ENCODE measurements around the gene ANKRD13C.
"Not testable (repeated sequence)": the region's sequence is repeated elsewhere in the genome, so short reads cannot be mapped to it uniquely, and the experiment has no call there.

The ANKRD13C gene

GRCh38 chr1:70358921-70359564 lies 4.5 kb upstream of the ANKRD13C start:
- no peak for DNase-seq

- no peak for DNase-seq
Observed at GRCh38 chr1:70355920-70356319, 1.4 kb upstream of the ANKRD13C start.

GRCh38 chr1:70355111-70355407 lies 537 bp upstream of the ANKRD13C start:
- no peak for DNase-seq

DNA sequence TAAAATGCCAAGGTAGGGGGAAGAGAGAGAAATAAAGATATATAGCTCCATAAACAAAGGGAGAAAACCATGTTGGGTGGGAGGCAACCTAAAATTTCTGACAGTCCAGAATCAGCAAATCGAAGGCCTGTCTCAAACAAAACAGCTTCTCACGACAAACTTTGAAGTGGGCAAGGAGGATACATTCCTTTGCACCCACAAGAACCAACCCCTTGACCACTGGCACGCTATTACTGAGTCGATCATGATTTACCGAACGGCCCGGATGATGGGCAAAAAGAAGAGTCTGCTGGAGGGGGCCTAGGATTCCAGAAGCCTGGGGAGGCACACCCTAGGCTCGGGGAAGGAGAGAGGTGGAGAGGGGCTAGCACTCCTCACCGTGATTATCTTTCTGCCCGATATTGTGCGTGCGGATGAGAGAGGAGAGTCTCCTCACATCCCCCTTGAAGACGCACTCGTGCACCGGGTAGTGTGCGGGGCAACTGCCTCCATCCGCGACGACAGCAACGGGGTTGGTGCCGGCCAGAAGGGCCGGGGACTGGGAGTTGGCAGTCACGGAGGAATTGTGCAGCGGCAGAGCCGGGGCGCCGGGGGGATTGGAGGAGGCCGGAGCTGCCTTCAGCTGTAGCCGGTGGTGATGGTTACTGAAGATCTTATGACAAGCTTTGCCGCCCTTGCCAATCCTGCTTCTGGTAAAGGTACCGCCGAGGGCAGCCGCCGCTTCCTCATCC lies 756 bp downstream of the ANKRD13C start:
- no peak for DNase-seq

- DNase-seq: no peak
Observed at GRCh38 chr1:70353044-70353443, 1.5 kb downstream of the ANKRD13C start.

- not testable (repeated sequence) for DNase-seq
Observed at GRCh38 chr1:70349799-70350198, 4.7 kb downstream of the ANKRD13C start.

- no peak for DNase-seq
Observed at GRCh38 chr1:70348399-70349165, 5.9 kb downstream of the ANKRD13C start.

GRCh38 chr1:70339644-70340043 lies 14.9 kb downstream of the ANKRD13C start:
- not testable (repeated sequence) for DNase-seq

DNA sequence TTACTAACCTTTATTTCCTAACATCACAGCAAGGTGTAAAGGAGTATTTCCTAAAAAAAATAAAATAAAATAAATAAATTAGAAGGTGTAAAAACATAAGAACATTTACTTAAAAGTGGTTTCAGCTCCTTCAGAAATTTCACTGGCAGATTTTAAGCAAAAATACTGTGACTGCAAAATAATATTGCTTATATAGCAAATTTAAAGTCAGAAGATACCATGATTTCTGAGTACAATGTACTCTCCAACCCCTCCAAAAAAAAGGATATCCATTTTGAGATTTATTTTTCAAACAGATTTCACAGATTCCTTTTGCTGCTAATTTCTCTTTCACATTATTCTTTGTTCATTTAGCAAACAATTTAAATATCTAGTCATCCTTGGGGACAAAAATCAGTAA lies 18.5 kb downstream of the ANKRD13C start:
- DNase-seq: no peak

DNA sequence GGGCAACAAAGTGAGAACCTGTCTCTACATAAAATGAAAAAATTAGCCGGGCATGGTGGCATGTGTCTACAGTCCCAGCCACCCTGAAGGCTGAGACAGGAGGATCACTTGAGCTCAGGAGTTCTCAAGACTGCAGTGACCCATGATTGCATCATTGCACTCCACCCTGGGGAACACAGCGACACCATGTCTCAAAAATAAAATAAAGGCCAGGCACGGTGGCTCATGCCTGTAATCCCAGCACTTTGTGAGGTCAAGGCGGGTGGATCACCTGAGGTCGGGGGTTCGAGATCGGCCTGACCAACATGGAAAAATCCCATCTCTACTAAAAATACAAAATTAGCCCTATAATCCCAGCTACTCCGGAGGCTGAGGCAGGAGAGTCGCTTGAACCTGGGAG lies 20.1 kb downstream of the ANKRD13C start:
- no peak for DNase-seq

- no peak for DNase-seq
Observed at GRCh38 chr1:70333245-70333644, 21.3 kb downstream of the ANKRD13C start.

- no peak for DNase-seq
Observed at GRCh38 chr1:70331962-70332361, 22.6 kb downstream of the ANKRD13C start.

DNA sequence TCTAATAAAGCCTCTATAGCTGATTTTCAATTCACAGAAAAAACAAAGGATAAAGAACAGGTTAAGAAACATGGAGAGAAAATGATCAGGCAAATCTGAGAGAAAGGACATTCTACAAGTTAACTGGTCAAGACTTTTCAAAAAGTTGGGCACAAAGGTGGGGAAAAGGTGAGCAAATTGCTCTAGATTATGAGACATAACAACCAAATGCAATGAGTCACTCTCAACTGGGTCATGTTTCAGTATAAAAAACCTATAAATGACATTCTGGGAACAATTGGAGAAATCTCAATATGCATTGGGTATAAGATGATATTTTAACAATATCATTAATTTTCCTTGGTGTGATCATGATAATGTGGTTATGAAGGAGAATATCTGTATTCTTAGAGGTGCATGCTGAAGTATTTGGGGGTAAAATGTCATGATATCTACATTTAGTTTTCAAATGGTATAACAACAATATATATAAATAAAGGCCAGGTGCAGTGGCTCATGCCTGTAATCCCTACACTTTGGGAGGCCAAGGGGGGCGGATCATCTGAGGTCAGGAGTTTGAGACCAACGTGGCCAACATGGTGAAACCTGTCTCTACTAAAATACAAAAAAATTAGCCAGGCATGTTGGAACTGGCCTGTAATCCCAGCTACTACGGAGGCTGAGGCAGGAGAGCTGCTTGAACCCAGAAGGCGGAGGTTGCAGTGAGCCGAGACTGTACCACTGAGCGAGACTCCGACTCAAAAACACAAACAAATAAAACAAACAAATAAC lies 27.0 kb downstream of the ANKRD13C start:
- DNase-seq: no peak

- DNase-seq: no peak
Observed at GRCh38 chr1:70324683-70325082, 29.8 kb downstream of the ANKRD13C start.

- DNase-seq: no peak
Observed at GRCh38 chr1:70319750-70320149, 34.8 kb downstream of the ANKRD13C start.

DNA sequence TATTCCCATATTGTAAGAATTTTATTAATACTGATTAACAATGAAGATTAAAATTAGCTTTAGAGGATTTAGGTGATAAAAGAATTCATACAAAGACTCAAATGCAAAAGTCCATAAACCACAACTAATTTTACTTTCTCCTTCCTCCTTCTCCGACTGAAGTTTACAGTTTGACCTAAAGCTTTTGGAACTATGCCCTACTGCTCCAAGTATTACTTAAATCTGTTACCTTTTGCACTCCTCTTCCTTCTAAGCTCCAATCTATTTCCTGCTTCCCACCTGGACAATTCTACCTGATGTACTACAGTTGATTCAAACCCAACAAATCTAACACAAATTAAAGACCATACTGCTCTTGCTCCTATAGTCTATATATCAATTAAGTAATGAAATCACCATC lies 36.3 kb downstream of the ANKRD13C start:
- no peak for DNase-seq

- no peak for DNase-seq
Observed at GRCh38 chr1:70317087-70317486, 37.4 kb downstream of the ANKRD13C start.

GRCh38 chr1:70315782-70316181 lies 38.7 kb downstream of the ANKRD13C start:
- no peak for DNase-seq

- DNase-seq: no peak
Observed at GRCh38 chr1:70314706-70315304, 39.7 kb downstream of the ANKRD13C start.

- DNase-seq: no peak
Observed at GRCh38 chr1:70311369-70311768, 43.2 kb downstream of the ANKRD13C start.

- no peak for DNase-seq
Observed at GRCh38 chr1:70299472-70299871, 55.0 kb downstream of the ANKRD13C start.

DNA sequence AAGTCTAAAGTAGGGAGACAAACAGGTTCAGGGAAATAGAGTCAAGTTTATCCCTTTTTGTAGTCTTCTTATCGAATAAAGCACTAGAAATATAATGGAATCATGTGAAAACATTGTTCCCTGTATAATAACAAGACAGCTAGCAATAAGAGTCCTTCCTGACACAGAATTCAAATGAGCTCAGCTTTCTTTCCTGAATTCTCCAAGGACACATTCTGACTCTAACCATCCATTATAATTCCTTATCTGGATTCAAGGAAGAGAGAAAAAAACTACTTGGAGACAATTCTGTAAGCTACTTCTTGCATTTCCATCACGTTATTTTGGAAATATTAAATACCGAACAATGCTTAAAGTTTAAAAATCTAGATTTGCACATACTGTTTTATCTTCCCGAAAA lies 58.8 kb downstream of the ANKRD13C start:
- no peak for DNase-seq

Measured in GDM1 (cell line).